SK-N-SH (cell line): ENCODE results near the gene CSNK2A3.

ENCODE experiments used
- EP300 ChIP-seq, 2 experiments: IDR thresholded peaks; 2 replicates each; pipeline versions ENCODE4 v1.4.0 to v1.6.1; 2012; ENCODE audit warnings: borderline replicate concordance in 1 of 2, low read depth in 1 of 2, low read length in 1 of 2
- NFIC ChIP-seq: IDR thresholded peaks from 2 replicates; pipeline ENCODE4 v1.4.0; 2012; ENCODE audit warnings: borderline replicate concordance
- TF ChIP-seq, protein P1 (sequence below): fragments of 200-600 bp; sonication (generic); IDR thresholded peaks from 2 replicates; pipeline ENCODE4 v1.6.1; 2017; ENCODE audit warnings: antibody characterized with exemption, mild to moderate bottlenecking, moderate library complexity

DNA sequence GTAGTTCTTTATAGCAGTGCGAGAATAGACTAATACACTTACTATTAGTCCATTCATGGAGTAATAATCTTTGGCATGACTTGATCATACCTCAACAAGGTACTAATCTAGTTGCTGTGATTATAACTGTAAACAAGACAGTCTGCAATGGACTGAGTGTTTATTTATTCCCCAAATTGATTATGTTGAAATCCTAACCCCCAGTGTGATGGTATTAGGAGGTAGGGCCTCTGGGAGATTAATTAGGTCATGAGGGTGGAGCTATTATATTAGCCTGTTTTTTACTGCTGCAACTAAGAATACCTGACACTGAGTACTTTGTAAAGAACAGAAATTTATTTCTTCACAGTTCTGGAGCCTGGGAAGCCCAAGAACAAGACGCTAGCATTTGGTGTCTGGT lies 30.9 kb upstream of the CSNK2A3 start:
- TF ChIP-seq, protein P1, sequence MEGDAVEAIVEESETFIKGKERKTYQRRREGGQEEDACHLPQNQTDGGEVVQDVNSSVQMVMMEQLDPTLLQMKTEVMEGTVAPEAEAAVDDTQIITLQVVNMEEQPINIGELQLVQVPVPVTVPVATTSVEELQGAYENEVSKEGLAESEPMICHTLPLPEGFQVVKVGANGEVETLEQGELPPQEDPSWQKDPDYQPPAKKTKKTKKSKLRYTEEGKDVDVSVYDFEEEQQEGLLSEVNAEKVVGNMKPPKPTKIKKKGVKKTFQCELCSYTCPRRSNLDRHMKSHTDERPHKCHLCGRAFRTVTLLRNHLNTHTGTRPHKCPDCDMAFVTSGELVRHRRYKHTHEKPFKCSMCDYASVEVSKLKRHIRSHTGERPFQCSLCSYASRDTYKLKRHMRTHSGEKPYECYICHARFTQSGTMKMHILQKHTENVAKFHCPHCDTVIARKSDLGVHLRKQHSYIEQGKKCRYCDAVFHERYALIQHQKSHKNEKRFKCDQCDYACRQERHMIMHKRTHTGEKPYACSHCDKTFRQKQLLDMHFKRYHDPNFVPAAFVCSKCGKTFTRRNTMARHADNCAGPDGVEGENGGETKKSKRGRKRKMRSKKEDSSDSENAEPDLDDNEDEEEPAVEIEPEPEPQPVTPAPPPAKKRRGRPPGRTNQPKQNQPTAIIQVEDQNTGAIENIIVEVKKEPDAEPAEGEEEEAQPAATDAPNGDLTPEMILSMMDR: no peak
- TF ChIP-seq NFIC: no peak
- no peak for TF ChIP-seq EP300 (IDR thresholded peaks at IDR 0.05; ENCODE audit: borderline replicate concordance in 1 of 2, low read depth in 1 of 2, low read length in 1 of 2)
